Measurements from ENCODE around the gene RRAS2. TPM values are rescaled to one million over a fixed set of nuclear protein-coding genes. Genes with fewer than 3 reads are reported as not detected.

The RRAS2 gene
- total and polyA plus RNA-seq, 9 of the 15 experiments (the other 6 are each of a cell fraction or from before 2014, with no cell fraction given), result 9.4 to 47.5 (median 37.6) TPM

DNA sequence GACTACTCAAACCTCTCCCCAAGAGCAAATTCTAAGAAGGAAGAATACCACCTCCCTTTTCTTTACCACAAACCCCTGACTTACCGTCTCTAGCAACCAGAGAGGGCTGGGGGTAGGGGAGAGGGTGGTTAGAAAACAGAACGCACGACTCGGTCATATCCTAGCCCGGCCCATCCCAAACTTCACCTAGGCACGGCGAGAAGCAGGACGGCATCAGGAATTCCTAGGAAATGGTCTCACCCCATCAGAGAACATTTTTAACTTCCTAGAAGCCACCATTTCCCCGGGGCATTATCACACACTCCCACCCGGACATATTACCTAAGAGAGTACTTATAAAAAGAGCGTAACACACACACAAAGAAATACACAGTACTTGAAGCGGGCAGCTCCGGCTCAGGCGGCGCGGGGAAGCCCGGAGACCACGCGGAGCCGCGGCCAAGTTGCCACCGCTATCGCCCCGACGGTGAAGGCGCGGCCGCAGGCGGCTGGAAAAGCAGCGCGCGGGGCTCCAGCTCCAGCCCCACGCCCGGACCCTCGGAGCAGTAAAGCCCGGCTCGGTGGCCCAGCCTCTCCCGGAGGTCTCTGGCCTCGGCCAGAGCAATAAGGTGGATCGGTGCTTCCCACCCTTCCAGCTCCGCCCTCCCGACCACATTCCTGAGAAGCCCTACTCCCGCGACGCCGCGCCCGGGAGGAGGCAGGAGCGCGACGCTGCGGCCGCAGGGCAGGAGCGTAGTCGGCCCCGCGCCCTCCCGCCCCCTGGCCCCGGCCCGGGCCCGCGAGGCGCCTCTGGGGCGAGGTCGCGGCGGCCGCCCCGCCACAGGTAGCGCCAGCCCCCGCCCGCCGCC, 878 bp downstream of the RRAS2 start (continued):
- TF ChIP-seq GTF2B (IDR thresholded peaks at IDR 0.05; ENCODE audit: extremely low read depth, insufficient read length) (no peak), HMGXB4 (CRISPR knock-in tag; IDR thresholded peaks at IDR 0.05) (no peak), CXXC5 (CRISPR knock-in tag; IDR thresholded peaks at IDR 0.05) (peak; percentile 21; the same call in 1 of the 2 replicates), KAT8 (IDR thresholded peaks at IDR 0.05; ENCODE audit: low read depth) (no peak), KDM2B (CRISPR knock-in tag; IDR thresholded peaks at IDR 0.05) (0 out of 2 replicates have a peak, but pooled peaks have one; percentile 26), CAMTA2 (CRISPR knock-in tag; conservative IDR thresholded peaks at IDR 0.05) (no peak), MEIS2 (IDR thresholded peaks at IDR 0.05; ENCODE audit: partially characterized antibody) (no peak), NEUROD1 (IDR thresholded peaks at IDR 0.05; ENCODE audit: borderline replicate concordance, low read depth, low read length, partially characterized antibody) (no peak), SAFB2 (IDR thresholded peaks at IDR 0.05; ENCODE audit: borderline replicate concordance, low read depth, low read length, severe bottlenecking) (no peak), HLTF (IDR thresholded peaks at IDR 0.05) (no peak), TAF7 (tag; IDR thresholded peaks at IDR 0.05) (no peak), TAF15 (IDR thresholded peaks at IDR 0.05; ENCODE audit: low read depth, low read length) (no peak), ZNF354B (CRISPR knock-in tag; IDR thresholded peaks at IDR 0.05) (no peak), MNT (conservative IDR thresholded peaks at IDR 0.05) (peak in 1 of 2 experiments; percentile 50; a peak in 2 of 4 replicates), CREBBP (IDR thresholded peaks at IDR 0.05; ENCODE audit: low read depth, low read length) (no peak), SMARCC2 (IDR thresholded peaks at IDR 0.05; ENCODE audit: low read depth) (no peak), CEBPB (tag; IDR thresholded peaks at IDR 0.05) (no peak), ZNF277 (CRISPR knock-in tag; IDR thresholded peaks at IDR 0.05; ENCODE audit: borderline replicate concordance) (no peak)
- TF ChIP-seq, protein P1, sequence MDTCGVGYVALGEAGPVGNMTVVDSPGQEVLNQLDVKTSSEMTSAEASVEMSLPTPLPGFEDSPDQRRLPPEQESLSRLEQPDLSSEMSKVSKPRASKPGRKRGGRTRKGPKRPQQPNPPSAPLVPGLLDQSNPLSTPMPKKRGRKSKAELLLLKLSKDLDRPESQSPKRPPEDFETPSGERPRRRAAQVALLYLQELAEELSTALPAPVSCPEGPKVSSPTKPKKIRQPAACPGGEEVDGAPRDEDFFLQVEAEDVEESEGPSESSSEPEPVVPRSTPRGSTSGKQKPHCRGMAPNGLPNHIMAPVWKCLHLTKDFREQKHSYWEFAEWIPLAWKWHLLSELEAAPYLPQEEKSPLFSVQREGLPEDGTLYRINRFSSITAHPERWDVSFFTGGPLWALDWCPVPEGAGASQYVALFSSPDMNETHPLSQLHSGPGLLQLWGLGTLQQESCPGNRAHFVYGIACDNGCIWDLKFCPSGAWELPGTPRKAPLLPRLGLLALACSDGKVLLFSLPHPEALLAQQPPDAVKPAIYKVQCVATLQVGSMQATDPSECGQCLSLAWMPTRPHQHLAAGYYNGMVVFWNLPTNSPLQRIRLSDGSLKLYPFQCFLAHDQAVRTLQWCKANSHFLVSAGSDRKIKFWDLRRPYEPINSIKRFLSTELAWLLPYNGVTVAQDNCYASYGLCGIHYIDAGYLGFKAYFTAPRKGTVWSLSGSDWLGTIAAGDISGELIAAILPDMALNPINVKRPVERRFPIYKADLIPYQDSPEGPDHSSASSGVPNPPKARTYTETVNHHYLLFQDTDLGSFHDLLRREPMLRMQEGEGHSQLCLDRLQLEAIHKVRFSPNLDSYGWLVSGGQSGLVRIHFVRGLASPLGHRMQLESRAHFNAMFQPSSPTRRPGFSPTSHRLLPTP (IDR thresholded peaks at IDR 0.05; ENCODE audit: borderline replicate concordance, extremely low read depth, insufficient read length), result no peak
